Right ventricle myocardium inferior (tissue), 1 donor: Measurements from ENCODE around the gene RHO. TPM values are rescaled to one million over a fixed set of nuclear protein-coding genes. Genes with fewer than 3 reads are reported as not detected.
A peak's percentile ranks its signal among the peaks of the same experiment; 100 is the strongest.
"Not testable (repeated sequence)": the region's sequence is repeated elsewhere in the genome, so short reads cannot be mapped to it uniquely, and the experiment has no call there.

ENCODE experiments used
- ATAC-seq: fragments of 200-7000 bp; cut with Tn5 transposase; one replicate; pipeline ENCODE4 v1.9.1; 2020; ENCODE audit warnings: mild to moderate bottlenecking, moderate library complexity
- DNase-seq: peaks from one replicate; pipeline ENCODE4 v3.0.0; 2021; ENCODE audit errors: missing footprints
- intact Hi-C: fragments of 100-400 bp; cut with DNase I; formaldehyde crosslinking; loops from one replicate; pipeline ENCODE4 v1.11.0; 2022
- long read RNA-seq: library from polyadenylated mRNA; unstranded; transcript quantifications from one replicate; pipeline ENCODE4 v2.0.0, GENCODE V29; 2021
- total RNA-seq: library from RNA; stranded (reverse); fragmentation: NEBNext Ultra II Directional; extraction: Animal tissue kit (Norgen Biotek cat#: 25700); gene quantifications from one replicate; pipeline ENCODE4 v1.2.1, GENCODE V29; 2021
- donor health status: DM: no; HTN: yes; CAD: no; lungs with severe emphysema.

The RHO gene
- not detected for total RNA-seq
- long read RNA-seq, result 0 reads

GRCh38 chr3:129528589-129529100, at the start of gene RHO:
Gene RHO (plus strand): TSS chr3:129528639. CDS start chr3:129528734, 95 bp downstream.
- no peak for DNase-seq
- intact Hi-C loops, result no loop called here
- no peak for ATAC-seq

- intact Hi-C loops, result loop anchor here (5.0 kb wide), 1 partner anchor 39 kb away; the partner anchor contains the start of gene IFT122
- ATAC-seq, result peak; percentile 29
- DNase-seq, result not testable (repeated sequence)
Observed at GRCh38 chr3:129481225-129481765, 47.1 kb upstream of the RHO start.

DNA sequence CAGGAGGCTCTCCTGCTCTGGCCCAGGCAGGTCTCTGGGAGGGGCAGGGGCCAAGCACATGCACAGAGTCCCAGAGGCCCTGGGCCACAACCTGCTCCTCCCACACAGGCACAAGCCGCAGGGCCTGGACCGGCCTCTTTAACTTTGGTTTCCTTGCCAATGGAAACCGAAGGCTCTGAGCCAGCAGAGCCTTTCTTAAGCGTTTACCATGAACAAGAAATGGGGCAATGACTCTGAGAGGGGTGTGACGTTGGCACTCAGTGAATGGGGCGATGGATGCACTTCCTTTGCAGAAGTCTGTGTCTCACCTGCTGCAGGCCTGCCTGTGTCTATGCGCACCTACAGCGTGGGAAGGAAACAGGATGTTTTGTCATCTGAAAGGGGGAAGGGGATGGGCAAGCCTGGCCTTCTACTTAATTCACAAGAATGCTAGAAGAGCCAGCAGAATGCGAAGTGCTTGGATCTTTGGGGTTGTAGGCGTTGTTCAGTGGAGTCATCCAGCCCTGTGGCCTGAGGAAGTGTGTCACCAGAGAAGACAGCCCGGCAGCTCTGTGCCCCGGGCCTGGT, 46.6 kb upstream of the RHO start:
- DNase-seq (peak; percentile 79), ATAC-seq (peak; percentile 72)
- intact Hi-C loops, result loop anchor here (5.0 kb wide), 1 partner anchor 40 kb away; the partner anchor contains the start of gene IFT122

DNA sequence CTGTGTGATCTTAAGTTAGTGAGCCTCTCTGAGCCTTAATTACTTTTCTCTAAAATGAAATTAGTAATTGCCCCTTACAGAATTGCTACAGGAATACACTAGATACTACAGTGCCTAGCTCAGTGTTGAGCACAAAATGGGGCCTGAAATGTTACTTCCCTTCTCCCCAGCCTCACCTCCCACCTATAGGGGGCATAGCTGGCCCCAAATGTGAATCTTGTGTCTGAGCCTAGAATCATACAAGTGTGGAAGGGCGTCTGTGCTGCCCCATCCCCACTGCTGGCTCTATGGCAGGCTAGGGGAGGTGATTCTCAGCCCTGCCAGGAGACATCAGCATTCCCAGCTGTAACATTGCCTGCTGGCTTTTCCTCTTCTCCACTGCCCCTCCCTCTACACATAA, 45.7 kb upstream of the RHO start:
- DNase-seq (no peak), ATAC-seq (no peak)
- intact Hi-C loops, result loop anchor here (5.0 kb wide), 1 partner anchor 40 kb away; the partner anchor contains the start of gene IFT122

DNA sequence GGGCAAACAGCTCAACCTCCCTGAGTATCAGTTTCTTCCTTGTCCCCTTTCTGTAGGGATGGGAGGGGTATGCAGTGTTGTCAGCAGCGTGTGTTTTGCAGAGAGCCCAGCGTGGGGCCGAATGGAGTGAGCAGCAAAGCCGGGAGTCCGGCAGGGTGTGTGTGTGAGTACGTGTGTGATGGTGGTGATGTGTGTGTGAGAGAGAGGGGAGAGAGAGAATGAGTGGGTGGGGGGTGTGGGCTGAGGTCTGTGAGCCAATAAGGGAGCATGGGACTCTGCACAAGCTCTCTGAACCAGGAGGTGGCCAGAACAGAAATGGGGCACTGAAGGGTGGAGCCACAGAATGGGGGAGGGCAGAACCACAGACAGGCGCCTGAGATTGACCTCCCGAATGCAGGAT, 44.6 kb upstream of the RHO start:
- DNase-seq, result no peak
- ATAC-seq, result no peak
- intact Hi-C loops, result loop anchor here (5.0 kb wide), 1 partner anchor 42 kb away; the partner anchor contains the start of gene IFT122

GRCh38 chr3:129485146-129485545, 43.3 kb upstream of the RHO start:
- intact Hi-C loops, ATAC-seq: not testable (repeated sequence)

GRCh38 chr3:129485721-129486663, 42.4 kb upstream of the RHO start:
- peak; percentile 91 for DNase-seq
- intact Hi-C loops, result no loop called here
- ATAC-seq, result peak; percentile 45

More at GRCh38 chr3:129485146-129485545, 43.3 kb upstream of the RHO start:
- not testable (repeated sequence) for DNase-seq

DNA sequence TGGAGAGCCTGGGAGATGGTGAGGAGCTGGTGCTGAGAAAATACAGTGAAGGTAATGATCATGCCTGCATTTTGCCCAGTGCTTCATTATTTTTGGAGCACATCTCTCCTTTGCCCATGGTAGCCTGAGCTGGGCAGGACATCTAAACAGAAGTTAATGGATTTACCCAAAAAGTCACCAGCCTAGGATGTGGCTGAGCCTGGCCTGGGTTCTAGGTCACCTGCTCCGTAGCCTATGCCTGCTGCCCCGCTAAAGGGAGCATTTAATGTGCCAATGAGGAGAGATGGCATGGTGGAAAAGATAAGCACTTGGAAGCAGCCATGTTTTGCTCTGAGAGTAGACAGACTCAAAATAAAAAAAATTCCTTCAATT, 41.8 kb upstream of the RHO start:
- intact Hi-C loops, result no loop called here
- DNase-seq (no peak), ATAC-seq (no peak)

DNA sequence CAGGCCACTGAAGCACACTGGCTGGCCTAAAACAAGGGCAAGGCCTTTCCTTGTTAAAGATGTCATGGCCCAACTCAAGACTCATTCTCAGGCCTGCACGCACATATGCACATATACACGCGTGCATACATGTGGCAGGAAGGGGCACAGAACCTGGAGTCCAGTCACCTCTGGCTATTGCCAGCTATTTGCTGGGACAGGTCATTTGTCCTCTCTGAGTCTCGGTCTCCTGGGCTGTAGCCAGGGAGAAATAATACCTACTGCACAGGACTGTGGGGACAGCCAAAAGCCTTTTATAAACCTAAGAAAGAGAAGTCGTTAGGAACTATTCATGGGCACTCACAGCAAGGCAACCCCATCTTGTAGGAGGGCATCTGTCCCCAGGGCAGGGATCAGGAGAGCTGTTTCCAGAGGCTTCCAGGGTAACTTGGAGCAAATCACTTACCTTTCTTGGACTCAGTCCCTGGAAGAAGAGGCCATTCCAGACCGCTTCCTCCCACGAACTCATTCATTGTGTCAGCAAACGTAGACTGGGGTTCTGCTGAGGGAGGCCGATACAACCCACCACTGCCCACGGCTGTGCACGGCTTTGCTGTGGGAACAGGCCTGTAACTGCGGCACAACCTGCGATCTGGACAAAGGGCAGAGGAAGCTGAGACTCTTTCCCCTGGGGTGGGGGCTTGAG, 41.1 kb upstream of the RHO start:
- DNase-seq (no peak), ATAC-seq (no peak)
- intact Hi-C loops, result no loop called here

DNA sequence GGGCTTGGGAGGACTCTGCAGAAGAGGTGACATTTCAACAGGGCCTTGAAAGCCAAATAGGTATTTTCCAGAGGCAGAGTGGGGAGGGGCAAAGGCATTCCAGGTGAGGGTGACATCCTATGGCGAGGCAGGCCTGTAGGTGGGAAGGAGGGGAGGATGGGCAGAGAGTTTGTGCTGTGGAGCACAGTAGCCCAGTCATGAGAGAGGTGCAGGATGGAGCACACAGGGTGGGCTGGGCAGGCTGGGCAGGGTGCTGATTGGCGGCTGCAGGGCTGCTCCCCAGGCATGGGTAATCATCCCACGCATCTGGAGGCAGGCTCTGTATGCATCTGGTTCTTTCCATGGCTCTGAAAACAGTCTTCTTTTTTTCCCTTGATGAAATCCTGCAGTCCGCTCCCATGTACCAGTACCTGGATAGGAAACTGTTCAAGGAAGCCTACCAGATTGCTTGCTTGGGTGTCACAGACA, 40.5 kb upstream of the RHO start:
- DNase-seq, intact Hi-C loops, ATAC-seq: not testable (repeated sequence)

GRCh38 chr3:129489258-129489657, 39.2 kb upstream of the RHO start:
- DNase-seq, intact Hi-C loops, ATAC-seq: not testable (repeated sequence)

- intact Hi-C loops, result loop anchor here (1.0 to 5.0 kb wide), 4 partner anchors 117 to 442 kb away; partner anchors contain the start of gene PLXND1
- ATAC-seq (peak; percentile 95), DNase-seq (peak; percentile 85)
Observed at GRCh38 chr3:129490273-129490675, 38.2 kb upstream of the RHO start.

- not testable (repeated sequence) for DNase-seq, ATAC-seq
- intact Hi-C loops, result loop anchor here (2.0 to 5.0 kb wide), 3 partner anchors 116 to 441 kb away; partner anchors contain the start of gene PLXND1
Observed at GRCh38 chr3:129491077-129491476, 37.4 kb upstream of the RHO start.

DNA sequence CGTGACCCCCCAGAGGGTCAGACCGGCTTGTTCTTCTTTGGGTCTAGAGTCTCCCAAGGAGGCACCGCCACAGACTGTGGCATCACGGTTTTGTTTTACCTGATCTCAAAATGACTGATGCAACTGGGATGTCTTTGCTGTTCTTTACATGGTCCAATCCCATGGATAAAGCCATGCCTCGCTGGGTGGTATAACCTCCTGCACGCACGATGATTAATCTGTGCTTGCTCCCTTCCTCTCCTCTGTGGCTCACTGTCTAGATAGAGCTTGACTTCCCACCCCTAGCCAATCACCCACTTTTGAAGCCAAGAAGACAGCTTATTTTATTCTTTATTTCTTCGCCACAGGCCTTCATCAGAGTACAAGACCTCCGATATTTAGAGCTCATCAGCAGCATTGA, 36.6 kb upstream of the RHO start:
- intact Hi-C loops, result loop anchor here (2.0 to 5.0 kb wide), 3 partner anchors 116 to 441 kb away; partner anchors contain the start of gene PLXND1
- ATAC-seq (no peak), DNase-seq (no peak)

DNA sequence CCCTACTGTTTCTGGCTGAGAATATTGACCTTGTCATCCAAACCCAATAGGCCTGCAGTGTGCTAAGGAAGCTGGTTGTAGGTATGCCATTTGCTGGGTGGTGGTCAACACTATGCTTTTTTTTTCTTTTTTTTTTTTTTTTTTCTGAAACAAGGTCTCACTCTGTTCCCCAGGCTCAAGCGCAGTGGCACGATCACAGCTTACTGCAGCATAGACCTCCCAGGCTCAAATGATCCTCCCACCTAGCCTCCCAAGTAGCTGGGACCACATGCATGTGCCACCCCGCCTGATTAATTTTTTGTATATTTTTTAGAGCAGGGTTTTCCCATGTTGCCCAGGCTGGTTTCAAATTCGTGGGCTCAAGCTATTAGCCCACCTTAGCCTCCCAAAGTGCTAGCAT, 35.7 kb upstream of the RHO start:
- intact Hi-C loops, result loop anchor here (5.0 kb wide), 2 partner anchors 115 to 440 kb away; partner anchors contain the start of gene PLXND1
- DNase-seq (no peak), ATAC-seq (no peak)

DNA sequence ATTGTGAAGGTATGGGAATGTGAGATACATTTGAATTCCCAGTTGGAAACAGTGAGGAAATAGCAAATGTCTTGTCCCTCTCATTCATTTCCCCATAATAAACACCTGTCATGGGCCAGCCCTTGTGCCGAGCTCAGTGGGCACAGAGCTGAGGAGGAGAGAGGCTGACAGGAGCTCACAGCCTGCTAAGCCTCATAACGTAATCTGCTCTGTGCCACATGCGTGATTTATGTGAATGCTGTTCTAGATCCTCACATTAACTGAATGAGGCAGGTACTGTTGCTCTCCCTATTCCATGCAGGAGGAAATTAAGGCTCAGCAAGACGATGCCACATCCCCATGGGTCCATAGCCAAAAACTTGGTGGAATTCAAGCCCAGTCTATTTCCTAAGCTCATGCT, 35.2 kb upstream of the RHO start:
- DNase-seq, result no peak
- no peak for ATAC-seq
- intact Hi-C loops, result loop anchor here (5.0 kb wide), 2 partner anchors 114 to 439 kb away; partner anchors contain the start of gene PLXND1

GRCh38 chr3:129494499-129494898, 33.9 kb upstream of the RHO start:
- DNase-seq, ATAC-seq: not testable (repeated sequence)
- intact Hi-C loops, result loop anchor here (5.0 kb wide), 2 partner anchors 113 to 438 kb away; partner anchors contain the start of gene PLXND1
